Ovary (tissue), 9 donors: Measurements from ENCODE around the gene PEX7. TPM values are rescaled to one million over a fixed set of nuclear protein-coding genes. Genes with fewer than 3 reads are reported as not detected.

Experiments used
- DNase-seq, 5 donors: peaks; one replicate each; pipeline ENCODE4 v3.0.0-alpha.2; 2019 to 2020
- H3K27ac ChIP-seq, 2 donors: fragments of 200-600 bp; one replicate each; pipeline versions ENCODE4 v1.5.1 to v1.8.0; 2019 to 2022
- H3K27me3 ChIP-seq: fragments of 200-600 bp; one replicate; pipeline ENCODE4 v1.8.0; 2022
- H3K36me3 ChIP-seq: fragments of 200-600 bp; sonication (generic); one replicate; pipeline ENCODE4 v1.5.1; 2019
- H3K4me1 ChIP-seq: one replicate; pipeline ENCODE4 v1.8.1; 2013; ENCODE audit warnings: mild to moderate bottlenecking, moderate library complexity; ENCODE audit not compliant: insufficient read depth
- H3K4me3 ChIP-seq: fragments of 200-600 bp; sonication (generic); one replicate; pipeline ENCODE4 v1.5.1; 2017
- H3K9me3 ChIP-seq, 2 donors: fragments of 200-600 bp in 1 of 2; sonication (generic) in 1 of 2; one replicate each; pipeline versions ENCODE4 v1.5.1 to v1.8.1; 2013 to 2019; ENCODE audit warnings: mild to moderate bottlenecking in 1 of 2, moderate library complexity in 1 of 2
- EP300 ChIP-seq: sonication (generic); formaldehyde crosslinking; IDR thresholded peaks from one replicate; pipeline ENCODE4 v1.6.1; 2017; ENCODE audit warnings: antibody characterized with exemption
- POLR2A ChIP-seq: fragments of 450-650 bp; IDR thresholded peaks from one replicate; pipeline ENCODE4 v1.6.1; 2017; ENCODE audit warnings: antibody characterized with exemption, mild to moderate bottlenecking, moderate library complexity
- WGBS, 3 donors: extraction: QIAGEN DNeasy Blood & Tissue Kit in 1 of 3; methylation state at CpG; one replicate each; pipeline versions ENCODE4 v1.1.5 to v1.1.7; 2013 to 2017; 5-methylcytosine and 5-hydroxymethylcytosine counted together
- intact Hi-C, 4 donors: fragments of 100-400 bp; cut with DNase I; formaldehyde crosslinking; loops; one replicate each; pipeline versions ENCODE4 v1.11.0 to v1.15.1; 2022 to 2023
- polyA plus RNA-seq, 2 donors: library from polyadenylated mRNA; stranded (reverse); fragments of 200-250 nt in 1 of 2; fragments of 350-450 nt in 1 of 2; fragmentation: Illumina TruSeq in 1 of 2; extraction: RNeasy Lipid Tissue Mini Kit (QIAGEN cat#74804) in 1 of 2; gene quantifications; one replicate each; pipeline ENCODE4 v1.2.3, GENCODE V29; 2013 to 2014
- total RNA-seq, 7 donors: library from RNA; depleted of rRNA in 2 of 7; stranded (reverse); fragments of >200 nt in 2 of 7; fragmentation: NEBNext Ultra II Directional in 3 of 7; extraction: Animal tissue kit (Norgen Biotek cat#: 25700) in 3 of 7; gene quantifications; one replicate each; pipeline versions ENCODE4 v1.1.0 to v1.2.4, GENCODE V29; 2016 to 2023
- TF ChIP-seq, protein P1 (sequence below), 3 donors: fragments of 450-650 bp in 2 of 3; fragments of 200-600 bp in 1 of 3; IDR thresholded peaks; one replicate each; pipeline versions ENCODE4 v1.5.1 to v1.8.0; 2016 to 2022; ENCODE audit warnings: antibody characterized with exemption in 3 of 3, mild to moderate bottlenecking in 1 of 3
- donor health status: DM: no; HTN: no; CAD: no; lungs with moderate emphysema.
- donor health status: DM: no; HTN: no; CAD: no.
- donor health status: Bipolar disorder and iron deficiency.
- donor health status: DM: yes; HTN: yes; CAD: no.
- donor health status: DM: no; HTN: no; CAD: no.
- donor health status: DM: yes; HTN: yes; CAD: no.

Gene PEX7
- total and polyA plus RNA-seq, 9 donors = 5.7 to 13.8 (median 7.2) TPM

- intact Hi-C loops = no loop called here
- TF ChIP-seq, protein P1, sequence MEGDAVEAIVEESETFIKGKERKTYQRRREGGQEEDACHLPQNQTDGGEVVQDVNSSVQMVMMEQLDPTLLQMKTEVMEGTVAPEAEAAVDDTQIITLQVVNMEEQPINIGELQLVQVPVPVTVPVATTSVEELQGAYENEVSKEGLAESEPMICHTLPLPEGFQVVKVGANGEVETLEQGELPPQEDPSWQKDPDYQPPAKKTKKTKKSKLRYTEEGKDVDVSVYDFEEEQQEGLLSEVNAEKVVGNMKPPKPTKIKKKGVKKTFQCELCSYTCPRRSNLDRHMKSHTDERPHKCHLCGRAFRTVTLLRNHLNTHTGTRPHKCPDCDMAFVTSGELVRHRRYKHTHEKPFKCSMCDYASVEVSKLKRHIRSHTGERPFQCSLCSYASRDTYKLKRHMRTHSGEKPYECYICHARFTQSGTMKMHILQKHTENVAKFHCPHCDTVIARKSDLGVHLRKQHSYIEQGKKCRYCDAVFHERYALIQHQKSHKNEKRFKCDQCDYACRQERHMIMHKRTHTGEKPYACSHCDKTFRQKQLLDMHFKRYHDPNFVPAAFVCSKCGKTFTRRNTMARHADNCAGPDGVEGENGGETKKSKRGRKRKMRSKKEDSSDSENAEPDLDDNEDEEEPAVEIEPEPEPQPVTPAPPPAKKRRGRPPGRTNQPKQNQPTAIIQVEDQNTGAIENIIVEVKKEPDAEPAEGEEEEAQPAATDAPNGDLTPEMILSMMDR (IDR thresholded peaks at IDR 0.05) = no peak
- TF ChIP-seq EP300 (no peak), POLR2A (no peak)
- Histone ChIP-seq H3K4me1 (peaks cover 15% of the 10 kb centered on the region), H3K27me3 (no peaks in the 10 kb centered on the region), H3K9me3 (no peaks in the 10 kb centered on the region), H3K36me3 (no peaks in the 10 kb centered on the region), H3K4me3 (no peak overlapping the region), H3K27ac (no peak overlapping the region)
- no peak for DNase-seq
- WGBS, 3 donors = 74 to 88% (median 76%) methylated on average over 6 of the region's 6 CpGs
These were observed 48.0 kb upstream of the PEX7 start for GRCh38 chr6:136774228-136775041.

DNA sequence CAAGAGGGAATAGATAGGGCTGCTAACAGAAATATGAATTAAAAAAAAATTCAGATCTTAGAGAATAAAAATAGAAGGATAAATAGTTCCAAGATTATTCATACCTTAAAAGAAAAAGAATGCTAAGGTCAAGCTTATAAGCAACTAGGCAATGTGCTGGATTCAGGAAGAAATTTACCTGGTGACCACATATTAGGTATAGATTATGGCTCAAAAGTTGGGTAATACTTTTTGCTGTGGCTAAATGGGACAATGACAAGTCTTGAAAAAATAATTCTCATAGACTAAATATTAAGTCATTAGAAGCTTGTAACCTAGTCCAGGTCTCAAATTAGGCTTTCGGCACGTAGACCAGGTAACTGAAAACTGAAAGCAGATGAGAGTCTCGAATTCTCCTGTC lies 47.3 kb upstream of the PEX7 start:
- H3K4me3 ChIP-seq = no peak overlapping the region
- DNase-seq = no peak
- H3K9me3 ChIP-seq = no peaks in the 10 kb centered on the region
- TF ChIP-seq POLR2A (no peak), EP300 (no peak)
- TF ChIP-seq, protein P1 (IDR thresholded peaks at IDR 0.05) = no peak
- H3K36me3 ChIP-seq = no peaks in the 10 kb centered on the region
- peaks cover 18% of the 10 kb centered on the region for H3K4me1 ChIP-seq
- intact Hi-C loops = no loop called here
- no peak overlapping the region for H3K27ac ChIP-seq
- H3K27me3 ChIP-seq = no peaks in the 10 kb centered on the region
- 90 to 97% (median 95%) methylated on average over 3 of the region's 3 CpGs for WGBS, 3 donors

DNA sequence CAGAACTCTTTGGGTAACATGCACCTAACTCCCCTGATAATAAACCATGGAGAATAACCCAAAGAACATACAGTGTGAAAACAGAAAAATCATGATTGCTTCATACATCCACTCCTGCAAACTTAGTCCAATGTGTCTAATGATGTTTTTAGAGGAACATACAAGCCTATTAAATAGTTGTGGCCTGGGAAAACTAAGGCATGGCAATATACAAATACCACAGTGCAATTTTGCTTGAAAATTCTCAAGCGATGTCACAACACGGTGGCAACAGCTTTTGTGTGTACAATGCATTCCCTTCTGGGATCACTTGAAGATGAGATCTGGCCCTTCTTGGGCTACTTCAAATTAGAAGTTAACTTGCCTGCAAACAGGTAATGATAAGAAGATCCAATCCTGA lies 46.8 kb upstream of the PEX7 start:
- peaks cover 18% of the 10 kb centered on the region for H3K4me1 ChIP-seq
- WGBS, 3 donors = 93 to 98% (median 93%) methylated on average over 2 of the region's 2 CpGs
- intact Hi-C loops = no loop called here
- H3K27ac ChIP-seq = no peak overlapping the region
- H3K27me3 ChIP-seq = no peaks in the 10 kb centered on the region
- no peaks in the 10 kb centered on the region for H3K36me3 ChIP-seq
- H3K4me3 ChIP-seq = no peak overlapping the region
- no peaks in the 10 kb centered on the region for H3K9me3 ChIP-seq
- TF ChIP-seq EP300 = no peak
- TF ChIP-seq, protein P1 (IDR thresholded peaks at IDR 0.05) = no peak
- no peak for TF ChIP-seq POLR2A
- no peak for DNase-seq

DNA sequence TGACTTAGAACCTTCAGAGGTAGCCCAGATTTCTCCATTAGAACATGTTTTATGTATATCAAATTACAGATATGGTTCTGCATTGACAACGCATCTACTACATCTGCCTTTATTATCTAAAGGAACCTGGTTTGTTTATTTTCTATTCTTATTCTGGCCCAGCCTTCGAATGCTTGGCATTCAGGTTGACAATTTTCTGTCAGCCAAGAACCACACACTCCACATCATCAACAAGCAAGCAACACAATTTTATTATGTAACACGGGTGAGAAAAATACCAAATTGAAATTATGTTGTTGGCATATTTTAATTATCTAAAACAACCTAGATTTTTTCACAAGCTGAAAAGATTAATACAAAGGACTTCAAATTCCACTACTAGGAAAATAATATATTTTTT lies 44.7 kb upstream of the PEX7 start:
- no peak overlapping the region for H3K4me3 ChIP-seq
- H3K4me1 ChIP-seq = peaks cover 19% of the 10 kb centered on the region
- no peaks in the 10 kb centered on the region for H3K27me3 ChIP-seq
- no peaks in the 10 kb centered on the region for H3K36me3 ChIP-seq
- 63 to 72% (median 71%) methylated on average over 3 of the region's 3 CpGs for WGBS, 3 donors
- intact Hi-C loops = no loop called here
- TF ChIP-seq POLR2A = no peak
- TF ChIP-seq EP300 = no peak
- TF ChIP-seq, protein P1 (IDR thresholded peaks at IDR 0.05) = no peak
- H3K27ac ChIP-seq = no peak overlapping the region
- DNase-seq = no peak
- no peaks in the 10 kb centered on the region for H3K9me3 ChIP-seq
